ENCODE data around the gene ITGAD.

ITGAD gene

GRCh38 chr16:31456988-31457360 lies 63.8 kb downstream of the ITGAD start:
- Histone ChIP-seq H3K4me2 (ENCODE audit: insufficient read depth, low read length) (peak overlapping the region; percentile 95), H3K36me3 (ENCODE audit: insufficient read depth, low read length) (peaks cover 31% of the 10 kb centered on the region), H4K20me1 (ENCODE audit: insufficient read depth, low read length) (peaks cover 46% of the 10 kb centered on the region), H3K9ac (ENCODE audit: low read depth, low read length) (peak overlapping the region; percentile 80; the same call in 1 of the 2 replicates), H3K27ac (ENCODE audit: low read length) (0 out of 2 replicates have a peak overlapping the region, but pooled peaks have one; percentile 9), H3K4me1 (ENCODE audit: insufficient read depth, low read length) (peaks cover 50% of the 10 kb centered on the region), H3K79me2 (ENCODE audit: insufficient read depth, low read length) (peaks cover 51% of the 10 kb centered on the region), H3K27me3 (ENCODE audit: insufficient read depth, low read length, poor library complexity) (no peaks in the 10 kb centered on the region), H3K9me3 (ENCODE audit: insufficient read depth, low read length, severe bottlenecking) (no peaks in the 10 kb centered on the region), H2AFZ (ENCODE audit: low read depth, low read length) (no peak overlapping the region), H3K4me3 (ENCODE audit: low read depth in 1 of 2, low read length in 2 of 2) (peak overlapping the region in 1 of 2 experiments; percentile 62; a peak in 2 of 4 replicates)
- TF ChIP-seq EZH2 (IDR thresholded peaks at IDR 0.05; ENCODE audit: borderline replicate concordance, low read depth, low read length, severe bottlenecking): no peak
- no peak for TF ChIP-seq CTCF (IDR thresholded peaks at IDR 0.05; ENCODE audit: borderline replicate concordance, extremely low read depth, low read length, poor library complexity, severe bottlenecking)
- DNase-seq (no peak), ATAC-seq (ENCODE audit: insufficient read depth, low read depth) (no peak)

- H3K27me3 ChIP-seq (ENCODE audit: insufficient read depth, low read length, poor library complexity): no peaks in the 10 kb centered on the region
- H3K4me1 ChIP-seq (ENCODE audit: insufficient read depth, low read length): peaks cover 50% of the 10 kb centered on the region
- H3K27ac ChIP-seq (ENCODE audit: low read length): peak overlapping the region; percentile 97
- H3K9me3 ChIP-seq (ENCODE audit: insufficient read depth, low read length, severe bottlenecking): no peaks in the 10 kb centered on the region
- H2AFZ ChIP-seq (ENCODE audit: low read depth, low read length): peak overlapping the region; percentile 65
- peak overlapping the region; percentile 62 to 74 for H3K4me3 ChIP-seq (ENCODE audit: low read depth in 1 of 2, low read length in 2 of 2)
- peak; percentile 46 for ATAC-seq (ENCODE audit: insufficient read depth, low read depth)
- peaks cover 40% of the 10 kb centered on the region for H4K20me1 ChIP-seq (ENCODE audit: insufficient read depth, low read length)
- H3K36me3 ChIP-seq (ENCODE audit: insufficient read depth, low read length): peaks cover 37% of the 10 kb centered on the region
- peak overlapping the region; percentile 80 for H3K9ac ChIP-seq (ENCODE audit: low read depth, low read length)
- no peak for TF ChIP-seq EZH2 (IDR thresholded peaks at IDR 0.05; ENCODE audit: borderline replicate concordance, low read depth, low read length, severe bottlenecking)
- TF ChIP-seq CTCF (IDR thresholded peaks at IDR 0.05; ENCODE audit: borderline replicate concordance, extremely low read depth, low read length, poor library complexity, severe bottlenecking): no peak
- peak overlapping the region; percentile 95 for H3K4me2 ChIP-seq (ENCODE audit: insufficient read depth, low read length)
- peak; percentile 79 for DNase-seq
- peaks cover 49% of the 10 kb centered on the region for H3K79me2 ChIP-seq (ENCODE audit: insufficient read depth, low read length)
Measured at GRCh38 chr16:31458073-31458843, 65.1 kb downstream of the ITGAD start.

- DNase-seq (peak; percentile 98), ATAC-seq (ENCODE audit: insufficient read depth, low read depth) (peak; percentile 74)
- peak within 1 kb of the TSS; percentile 97 for H3K27ac ChIP-seq (ENCODE audit: low read length)
- H3K27me3 ChIP-seq (ENCODE audit: insufficient read depth, low read length, poor library complexity): no peaks in the 10 kb centered on the region
- no peaks in the 10 kb centered on the region for H3K9me3 ChIP-seq (ENCODE audit: insufficient read depth, low read length, severe bottlenecking)
- TF ChIP-seq EZH2 (IDR thresholded peaks at IDR 0.05; ENCODE audit: borderline replicate concordance, low read depth, low read length, severe bottlenecking) (no peak), CTCF (IDR thresholded peaks at IDR 0.05; ENCODE audit: borderline replicate concordance, extremely low read depth, low read length, poor library complexity, severe bottlenecking) (peak; percentile 60)
- peak within 1 kb of the TSS; percentile 62 to 74 for H3K4me3 ChIP-seq (ENCODE audit: low read depth in 1 of 2, low read length in 2 of 2)
- peak within 1 kb of the TSS; percentile 80 for H3K9ac ChIP-seq (ENCODE audit: low read depth, low read length)
- peaks cover 37% of the 10 kb centered on the region for H3K36me3 ChIP-seq (ENCODE audit: insufficient read depth, low read length)
- H3K4me2 ChIP-seq (ENCODE audit: insufficient read depth, low read length): peak within 1 kb of the TSS; percentile 95
- peaks cover 34% of the 10 kb centered on the region for H4K20me1 ChIP-seq (ENCODE audit: insufficient read depth, low read length)
- H2AFZ ChIP-seq (ENCODE audit: low read depth, low read length): peak within 1 kb of the TSS; percentile 91
- peaks cover 44% of the 10 kb centered on the region for H3K79me2 ChIP-seq (ENCODE audit: insufficient read depth, low read length)
- peaks cover 50% of the 10 kb centered on the region for H3K4me1 ChIP-seq (ENCODE audit: insufficient read depth, low read length)
Measured at GRCh38 chr16:31458844-31459686, 65.9 kb downstream of the ITGAD start, which contains the start of gene ARMC5. TSS of gene ARMC5 (plus strand) at chr16:31459501. CDS start at chr16:31459525, 24 bp downstream.
